Uterus (tissue), 2 donors: ENCODE data around the gene DOCK4.

Source experiments
- POLR2A ChIP-seq, 2 donors: fragments of 450-650 bp; IDR thresholded peaks; one replicate each; pipeline ENCODE4 v1.6.1; 2016; ENCODE audit warnings: antibody characterized with exemption in 2 of 2, mild to moderate bottlenecking in 1 of 2, moderate library complexity in 1 of 2
- TF ChIP-seq, protein P1 (sequence below), 4 experiments: fragments of 200-600 bp in 2 of 4; fragments of 450-650 bp in 2 of 4; sonication (generic) in 2 of 4; IDR thresholded peaks; one replicate each; pipeline ENCODE4 v1.5.1; 2016 to 2019; ENCODE audit warnings: antibody characterized with exemption in 4 of 4, mild to moderate bottlenecking in 2 of 4, moderate library complexity in 1 of 4

GRCh38 chr7:111752022-111752582 is 454.1 kb downstream of the DOCK4 start:
- TF ChIP-seq, protein P1, sequence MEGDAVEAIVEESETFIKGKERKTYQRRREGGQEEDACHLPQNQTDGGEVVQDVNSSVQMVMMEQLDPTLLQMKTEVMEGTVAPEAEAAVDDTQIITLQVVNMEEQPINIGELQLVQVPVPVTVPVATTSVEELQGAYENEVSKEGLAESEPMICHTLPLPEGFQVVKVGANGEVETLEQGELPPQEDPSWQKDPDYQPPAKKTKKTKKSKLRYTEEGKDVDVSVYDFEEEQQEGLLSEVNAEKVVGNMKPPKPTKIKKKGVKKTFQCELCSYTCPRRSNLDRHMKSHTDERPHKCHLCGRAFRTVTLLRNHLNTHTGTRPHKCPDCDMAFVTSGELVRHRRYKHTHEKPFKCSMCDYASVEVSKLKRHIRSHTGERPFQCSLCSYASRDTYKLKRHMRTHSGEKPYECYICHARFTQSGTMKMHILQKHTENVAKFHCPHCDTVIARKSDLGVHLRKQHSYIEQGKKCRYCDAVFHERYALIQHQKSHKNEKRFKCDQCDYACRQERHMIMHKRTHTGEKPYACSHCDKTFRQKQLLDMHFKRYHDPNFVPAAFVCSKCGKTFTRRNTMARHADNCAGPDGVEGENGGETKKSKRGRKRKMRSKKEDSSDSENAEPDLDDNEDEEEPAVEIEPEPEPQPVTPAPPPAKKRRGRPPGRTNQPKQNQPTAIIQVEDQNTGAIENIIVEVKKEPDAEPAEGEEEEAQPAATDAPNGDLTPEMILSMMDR (IDR thresholded peaks at IDR 0.05) = peak; percentile 23 to 47 (median 36)
- no peak for TF ChIP-seq POLR2A (IDR thresholded peaks at IDR 0.05)
